Stimulated activated CD8-positive, alpha-beta memory T cell treated with anti-CD3 and anti-CD28 coated beads, Interleukin-15, amount 100 ng/mL, for 48 hours (primary cell): ENCODE results near the gene ASIC2.
"Not testable (repeated sequence)": the region's sequence is repeated elsewhere in the genome, so short reads cannot be mapped to it uniquely, and the experiment has no call there.

ENCODE experiments used
- DNase-seq, 2 donors: peaks; one replicate each; pipeline ENCODE4 v3.0.0-alpha.2; 2020; ENCODE audit warnings: low read depth in 2 of 2

ASIC2 gene

GRCh38 chr17:32987868-32988267 is 305.2 kb downstream of the ASIC2 start:
- DNase-seq: not testable (repeated sequence)

DNA sequence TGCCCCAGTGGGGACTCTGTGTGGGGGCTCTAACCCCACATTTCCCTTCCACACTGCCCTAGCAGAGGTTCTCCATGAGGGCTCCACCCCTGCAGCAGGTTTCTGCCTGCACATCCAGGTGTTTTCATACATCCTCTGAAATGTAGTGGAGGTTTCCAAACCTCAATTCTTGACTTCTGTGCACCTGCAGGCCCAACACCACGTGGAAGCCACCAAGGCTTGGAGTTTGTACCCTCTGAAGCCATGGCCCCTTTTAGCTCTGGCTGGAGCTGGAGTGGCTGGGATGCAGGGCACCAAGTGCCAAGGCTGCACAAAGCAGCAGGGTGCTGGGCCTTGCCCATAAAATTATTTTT is 305.7 kb downstream of the ASIC2 start:
- not testable (repeated sequence) for DNase-seq

GRCh38 chr17:32985050-32985756 is 307.9 kb downstream of the ASIC2 start:
- no peak for DNase-seq

DNA sequence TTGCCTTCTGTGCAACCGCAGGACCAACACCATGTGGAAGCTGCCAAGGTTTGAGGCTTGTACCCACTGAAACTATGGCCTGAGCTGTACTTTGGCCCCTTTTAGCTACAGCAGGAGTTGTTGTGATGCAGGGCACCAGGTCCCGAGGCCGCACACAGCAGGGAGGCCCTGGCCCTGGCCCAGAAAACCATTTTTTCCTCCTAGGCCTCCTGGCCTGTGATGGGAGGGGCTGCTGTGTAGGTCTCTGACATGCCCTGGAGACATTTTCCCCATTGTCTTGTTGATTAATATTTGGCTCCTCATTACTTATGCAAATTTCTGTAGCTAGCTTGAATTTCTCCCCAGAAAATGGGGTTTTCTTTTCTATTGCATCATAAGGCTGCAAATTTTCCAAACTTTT is 311.5 kb downstream of the ASIC2 start:
- DNase-seq: not testable (repeated sequence)

DNA sequence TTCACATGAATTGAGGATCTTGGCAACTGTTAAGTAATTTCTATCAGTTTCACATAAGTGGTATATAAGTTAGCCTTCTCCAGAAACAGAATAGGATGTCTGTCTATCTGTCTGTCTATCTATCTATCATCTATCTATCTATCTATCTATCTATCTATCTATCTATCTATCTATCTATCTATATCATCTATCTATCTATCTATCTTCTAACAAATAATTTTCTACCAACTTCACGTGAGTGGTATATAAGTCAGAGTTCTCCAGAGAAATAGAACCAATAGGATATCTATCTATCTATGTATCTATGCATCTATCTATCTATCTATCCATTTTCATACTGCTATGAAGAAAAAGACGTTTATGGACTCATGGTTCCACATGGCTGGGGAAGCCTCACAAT is 312.9 kb downstream of the ASIC2 start:
- no peak for DNase-seq

DNA sequence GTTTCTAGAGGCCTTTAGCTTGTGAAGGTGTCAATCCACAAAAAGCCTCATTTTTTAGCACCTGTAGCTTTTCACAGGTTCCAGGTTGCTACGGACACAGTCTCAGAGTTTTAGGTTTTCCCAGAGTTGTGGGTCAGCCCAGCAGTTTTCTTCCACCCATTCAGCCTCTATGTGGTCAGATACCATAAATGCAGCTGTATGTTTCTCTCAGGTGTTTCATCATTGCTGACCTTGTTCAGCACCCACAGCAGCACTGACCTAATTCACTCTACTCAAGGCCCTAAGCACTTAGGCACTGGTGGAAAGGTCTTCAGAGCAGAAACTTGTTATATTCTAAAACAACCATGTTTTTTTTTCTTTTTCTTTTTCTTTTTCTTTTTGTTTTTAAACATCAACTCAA is 316.5 kb downstream of the ASIC2 start:
- DNase-seq: no peak

DNA sequence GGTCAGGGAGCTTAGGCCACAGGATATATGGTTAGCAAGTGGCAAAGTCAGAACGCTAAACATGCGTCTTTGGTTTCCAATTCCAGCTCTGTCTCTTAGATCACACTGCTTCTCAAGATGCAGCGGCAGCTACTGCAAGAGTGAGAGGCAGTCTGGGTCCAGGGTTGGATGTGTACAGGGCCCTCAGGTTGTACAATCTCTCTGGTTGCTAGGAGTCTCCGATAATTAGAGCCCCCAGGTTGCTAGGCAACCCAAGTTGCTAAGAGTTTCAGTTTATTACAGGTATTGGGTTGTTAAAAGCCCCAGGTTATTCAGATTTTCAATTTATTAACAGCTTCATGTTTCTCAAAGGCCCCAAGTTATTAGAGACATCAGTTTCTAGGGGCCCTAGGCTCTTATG is 317.0 kb downstream of the ASIC2 start:
- DNase-seq: no peak

DNA sequence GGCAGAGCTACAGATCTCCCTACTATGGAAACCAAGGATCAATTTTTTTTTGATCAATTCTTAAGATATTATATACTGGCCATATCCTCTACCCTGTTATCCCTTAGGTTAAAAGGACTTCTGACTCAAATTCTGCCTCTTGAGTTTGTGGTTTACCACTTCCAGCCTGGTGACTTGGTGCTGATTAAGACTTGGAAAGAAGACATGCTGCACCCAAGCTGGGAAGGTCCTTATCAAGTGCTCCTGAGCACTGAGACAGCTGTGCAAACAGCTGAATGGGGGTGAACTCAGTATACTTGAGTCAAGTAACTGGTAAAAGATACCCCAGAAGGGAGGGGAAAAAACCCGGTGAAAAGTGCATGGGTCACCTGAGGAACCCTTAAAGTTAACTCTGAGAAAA is 321.9 kb downstream of the ASIC2 start:
- peak; percentile 17 to 19 for DNase-seq

- DNase-seq: no peak
Observed at GRCh38 chr17:32970281-32970680, 322.8 kb downstream of the ASIC2 start.

- not testable (repeated sequence) for DNase-seq
Observed at GRCh38 chr17:32969231-32969630, 323.9 kb downstream of the ASIC2 start.

GRCh38 chr17:32964541-32964940 is 328.6 kb downstream of the ASIC2 start:
- DNase-seq: no peak
